Ishikawa (cell line): Measurements from ENCODE around the gene USP28.

Experiments
- CEBPB ChIP-seq: IDR thresholded peaks from 2 replicates; pipeline ENCODE4 v1.6.1; 2012
- CREB1 ChIP-seq: IDR thresholded peaks from 2 replicates; pipeline ENCODE4 v1.6.1; 2012; ENCODE audit warnings: low read depth
- EGR1 ChIP-seq: IDR thresholded peaks from 2 replicates; pipeline ENCODE4 v1.6.1; 2012
- EP300 ChIP-seq: IDR thresholded peaks from 2 replicates; pipeline ENCODE4 v1.6.1; 2012; ENCODE audit warnings: borderline replicate concordance
- FOXM1 ChIP-seq: IDR thresholded peaks from 2 replicates; pipeline ENCODE4 v1.6.1; 2012; ENCODE audit warnings: low read depth, borderline replicate concordance
- MAX ChIP-seq: IDR thresholded peaks from 2 replicates; pipeline ENCODE4 v1.6.1; 2012
- NFIC ChIP-seq: IDR thresholded peaks from 2 replicates; pipeline ENCODE4 v1.6.1; 2012
- RAD21 ChIP-seq: IDR thresholded peaks from 2 replicates; pipeline ENCODE4 v1.6.1; 2012; ENCODE audit warnings: low read depth
- REST ChIP-seq: IDR thresholded peaks from 2 replicates; pipeline ENCODE4 v1.6.1; 2012; ENCODE audit warnings: low read depth, mild to moderate bottlenecking
- TAF1 ChIP-seq: IDR thresholded peaks from 2 replicates; pipeline ENCODE4 v1.6.1; 2012; ENCODE audit warnings: low read depth, mild to moderate bottlenecking
- TCF12 ChIP-seq: IDR thresholded peaks from 2 replicates; pipeline ENCODE4 v1.6.1; 2012; ENCODE audit warnings: low read depth
- TEAD4 ChIP-seq: IDR thresholded peaks from 2 replicates; pipeline ENCODE4 v1.6.1; 2012
- USF1 ChIP-seq: IDR thresholded peaks from 2 replicates; pipeline ENCODE4 v1.6.1; 2012
- YY1 ChIP-seq: IDR thresholded peaks from 2 replicates; pipeline ENCODE4 v1.6.1; 2012; ENCODE audit warnings: low read depth
- ZBTB7A ChIP-seq: IDR thresholded peaks from 2 replicates; pipeline ENCODE4 v1.6.1; 2012; ENCODE audit warnings: low read depth

Gene USP28

GRCh38 chr11:113782134-113782533 is 93.2 kb downstream of the USP28 start:
- TF ChIP-seq REST (no peak), MAX (no peak), CREB1 (no peak), TAF1 (no peak), TEAD4 (no peak), RAD21 (no peak), NFIC (no peak), YY1 (no peak), CEBPB (no peak), EGR1 (no peak), TCF12 (no peak), USF1 (no peak), ZBTB7A (no peak), FOXM1 (no peak), EP300 (no peak)

- no peak for TF ChIP-seq EGR1
- TF ChIP-seq REST = no peak
- no peak for TF ChIP-seq NFIC
- no peak for TF ChIP-seq TAF1
- no peak for TF ChIP-seq MAX
- TF ChIP-seq EP300 = no peak
- TF ChIP-seq CREB1 = no peak
- no peak for TF ChIP-seq RAD21
- TF ChIP-seq YY1 = no peak
- TF ChIP-seq CEBPB = no peak
- TF ChIP-seq TCF12 = no peak
- TF ChIP-seq USF1 = no peak
- TF ChIP-seq ZBTB7A = no peak
- TF ChIP-seq TEAD4 = no peak
Observed at GRCh38 chr11:113781682-113782081, 93.7 kb downstream of the USP28 start.

- TF ChIP-seq TEAD4 (no peak), RAD21 (no peak), EP300 (no peak), CEBPB (no peak)
Observed at GRCh38 chr11:113779496-113779895, 95.9 kb downstream of the USP28 start, which contains the start of gene CLDN25. TSS of gene CLDN25 (plus strand) at chr11:113779796. CDS start at chr11:113779796, 0 bp downstream.

- no peak for TF ChIP-seq USF1
- no peak for TF ChIP-seq RAD21
- no peak for TF ChIP-seq EGR1
- no peak for TF ChIP-seq CEBPB
- TF ChIP-seq NFIC = no peak
- TF ChIP-seq REST = no peak
- no peak for TF ChIP-seq CREB1
- no peak for TF ChIP-seq MAX
- no peak for TF ChIP-seq TEAD4
- no peak for TF ChIP-seq TAF1
- TF ChIP-seq YY1 = no peak
- TF ChIP-seq FOXM1 = no peak
- no peak for TF ChIP-seq EP300
- TF ChIP-seq ZBTB7A = no peak
- no peak for TF ChIP-seq TCF12
Observed at GRCh38 chr11:113778111-113778910, 97.1 kb downstream of the USP28 start.
